Liver (tissue), 3 donors: ENCODE data around the gene MCFD2.
A peak's percentile ranks its signal among the peaks of the same experiment; 100 is the strongest.

Experiments
- JUND ChIP-seq, 2 donors: IDR thresholded peaks; 2 replicates each; pipeline ENCODE4 v1.6.1; 2016; ENCODE audit warnings: antibody characterized with exemption in 2 of 2
- RAD21 ChIP-seq, 2 donors: IDR thresholded peaks; 2 replicates each; pipeline ENCODE4 v1.6.1; 2016; ENCODE audit warnings: antibody characterized with exemption in 2 of 2, mild to moderate bottlenecking in 2 of 2
- RXRA ChIP-seq, 2 donors: IDR thresholded peaks; 2 replicates each; pipeline ENCODE4 v1.6.1; 2017 to 2018; ENCODE audit warnings: antibody characterized with exemption in 2 of 2, mild to moderate bottlenecking in 1 of 2
- SP1 ChIP-seq: IDR thresholded peaks from 2 replicates; pipeline ENCODE4 v1.6.1; 2018; ENCODE audit warnings: antibody characterized with exemption, mild to moderate bottlenecking
- TAF1 ChIP-seq: conservative IDR thresholded peaks from 2 replicates; pipeline ENCODE4 v1.6.1; 2016; ENCODE audit warnings: antibody characterized with exemption, mild to moderate bottlenecking
- YY1 ChIP-seq: IDR thresholded peaks from 2 replicates; pipeline ENCODE4 v1.6.1; 2016; ENCODE audit warnings: antibody characterized with exemption, mild to moderate bottlenecking
- TF ChIP-seq, protein P1 (sequence below): fragments of 150-350 bp; IDR thresholded peaks from 2 replicates; pipeline ENCODE4 v1.5.1; 2017; ENCODE audit warnings: improper control_type of control experiment, low read depth, low read length; ENCODE audit not compliant: missing input control
- TF ChIP-seq, protein P2 (sequence below): IDR thresholded peaks from 2 replicates; pipeline ENCODE4 v1.6.1; 2016; ENCODE audit warnings: antibody characterized with exemption, mild to moderate bottlenecking
- donor health status: healthy.
- donor health status: healthy.

DNA sequence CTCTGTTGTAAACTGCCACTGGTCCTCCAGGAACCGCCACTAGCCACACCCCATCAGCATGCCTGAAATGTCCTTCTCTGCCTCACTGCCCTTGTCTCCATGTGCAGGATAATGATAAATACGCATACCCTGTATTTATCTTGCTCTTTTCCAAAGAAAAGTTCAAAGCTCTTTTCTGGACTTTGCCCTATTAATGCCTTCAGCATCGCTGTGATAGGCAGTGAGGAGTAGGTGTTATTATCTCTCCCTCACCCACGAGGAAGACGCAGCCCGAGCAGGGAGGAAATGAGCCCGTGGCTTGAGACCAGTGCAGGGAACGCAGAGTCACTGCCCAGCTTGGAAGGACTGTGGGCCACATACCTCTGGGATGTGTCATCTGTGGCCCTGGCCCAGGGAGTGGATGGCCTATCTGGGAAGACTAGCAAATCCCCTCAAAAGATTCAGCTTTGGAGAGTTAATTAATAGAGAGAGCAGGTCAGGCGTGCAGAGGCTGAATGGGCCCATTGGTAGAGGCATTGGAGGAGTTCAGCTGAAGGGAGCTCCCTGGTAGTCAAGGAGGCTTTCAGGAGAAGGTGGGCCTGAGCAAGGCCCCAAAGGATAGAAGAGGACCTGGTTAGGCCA is 39.5 kb upstream of the MCFD2 start:
- TF ChIP-seq, protein P1, sequence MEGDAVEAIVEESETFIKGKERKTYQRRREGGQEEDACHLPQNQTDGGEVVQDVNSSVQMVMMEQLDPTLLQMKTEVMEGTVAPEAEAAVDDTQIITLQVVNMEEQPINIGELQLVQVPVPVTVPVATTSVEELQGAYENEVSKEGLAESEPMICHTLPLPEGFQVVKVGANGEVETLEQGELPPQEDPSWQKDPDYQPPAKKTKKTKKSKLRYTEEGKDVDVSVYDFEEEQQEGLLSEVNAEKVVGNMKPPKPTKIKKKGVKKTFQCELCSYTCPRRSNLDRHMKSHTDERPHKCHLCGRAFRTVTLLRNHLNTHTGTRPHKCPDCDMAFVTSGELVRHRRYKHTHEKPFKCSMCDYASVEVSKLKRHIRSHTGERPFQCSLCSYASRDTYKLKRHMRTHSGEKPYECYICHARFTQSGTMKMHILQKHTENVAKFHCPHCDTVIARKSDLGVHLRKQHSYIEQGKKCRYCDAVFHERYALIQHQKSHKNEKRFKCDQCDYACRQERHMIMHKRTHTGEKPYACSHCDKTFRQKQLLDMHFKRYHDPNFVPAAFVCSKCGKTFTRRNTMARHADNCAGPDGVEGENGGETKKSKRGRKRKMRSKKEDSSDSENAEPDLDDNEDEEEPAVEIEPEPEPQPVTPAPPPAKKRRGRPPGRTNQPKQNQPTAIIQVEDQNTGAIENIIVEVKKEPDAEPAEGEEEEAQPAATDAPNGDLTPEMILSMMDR: no peak
- no peak for TF ChIP-seq YY1
- TF ChIP-seq RAD21 (IDR thresholded peaks at IDR 0.05): no peak
- TF ChIP-seq JUND (IDR thresholded peaks at IDR 0.05): peak; percentile 88 to 92
- TF ChIP-seq, protein P2, sequence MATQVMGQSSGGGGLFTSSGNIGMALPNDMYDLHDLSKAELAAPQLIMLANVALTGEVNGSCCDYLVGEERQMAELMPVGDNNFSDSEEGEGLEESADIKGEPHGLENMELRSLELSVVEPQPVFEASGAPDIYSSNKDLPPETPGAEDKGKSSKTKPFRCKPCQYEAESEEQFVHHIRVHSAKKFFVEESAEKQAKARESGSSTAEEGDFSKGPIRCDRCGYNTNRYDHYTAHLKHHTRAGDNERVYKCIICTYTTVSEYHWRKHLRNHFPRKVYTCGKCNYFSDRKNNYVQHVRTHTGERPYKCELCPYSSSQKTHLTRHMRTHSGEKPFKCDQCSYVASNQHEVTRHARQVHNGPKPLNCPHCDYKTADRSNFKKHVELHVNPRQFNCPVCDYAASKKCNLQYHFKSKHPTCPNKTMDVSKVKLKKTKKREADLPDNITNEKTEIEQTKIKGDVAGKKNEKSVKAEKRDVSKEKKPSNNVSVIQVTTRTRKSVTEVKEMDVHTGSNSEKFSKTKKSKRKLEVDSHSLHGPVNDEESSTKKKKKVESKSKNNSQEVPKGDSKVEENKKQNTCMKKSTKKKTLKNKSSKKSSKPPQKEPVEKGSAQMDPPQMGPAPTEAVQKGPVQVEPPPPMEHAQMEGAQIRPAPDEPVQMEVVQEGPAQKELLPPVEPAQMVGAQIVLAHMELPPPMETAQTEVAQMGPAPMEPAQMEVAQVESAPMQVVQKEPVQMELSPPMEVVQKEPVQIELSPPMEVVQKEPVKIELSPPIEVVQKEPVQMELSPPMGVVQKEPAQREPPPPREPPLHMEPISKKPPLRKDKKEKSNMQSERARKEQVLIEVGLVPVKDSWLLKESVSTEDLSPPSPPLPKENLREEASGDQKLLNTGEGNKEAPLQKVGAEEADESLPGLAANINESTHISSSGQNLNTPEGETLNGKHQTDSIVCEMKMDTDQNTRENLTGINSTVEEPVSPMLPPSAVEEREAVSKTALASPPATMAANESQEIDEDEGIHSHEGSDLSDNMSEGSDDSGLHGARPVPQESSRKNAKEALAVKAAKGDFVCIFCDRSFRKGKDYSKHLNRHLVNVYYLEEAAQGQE: no peak
- peak; percentile 59 to 76 for TF ChIP-seq RXRA (IDR thresholded peaks at IDR 0.05)
- TF ChIP-seq TAF1: no peak
- TF ChIP-seq SP1: peak; percentile 58
